H1 (cell line): Measurements from ENCODE around the gene SCRG1.

ENCODE experiments used
- EZH2 ChIP-seq: fragments of 200-600 bp; sonication (generic); IDR thresholded peaks from 2 replicates; pipeline ENCODE4 v1.7.1; 2012; ENCODE audit warnings: low read depth, mild to moderate bottlenecking, moderate library complexity, low read length, inconsistent platforms; ENCODE audit not compliant: severe bottlenecking
- GABPA ChIP-seq: IDR thresholded peaks from 2 replicates; pipeline ENCODE4 v1.6.1; 2011; ENCODE audit warnings: mild to moderate bottlenecking, low read length, moderate library complexity, borderline replicate concordance; ENCODE audit not compliant: insufficient read depth
- TAF1 ChIP-seq: IDR thresholded peaks from 2 replicates; pipeline ENCODE4 v1.6.1; 2011; ENCODE audit warnings: mild to moderate bottlenecking, low read depth, low read length
- TF ChIP-seq, protein P1 (sequence below), 3 experiments: IDR thresholded peaks; 1 replicate in 2 of 3; 2 replicates in 1 of 3; pipeline versions ENCODE4 v1.5.1 to v1.6.1; 2011; ENCODE audit warnings: low read length in 3 of 3, mild to moderate bottlenecking in 3 of 3, inconsistent platforms in 2 of 3, low read depth in 1 of 3, moderate library complexity in 1 of 3; ENCODE audit not compliant: insufficient read depth in 1 of 3; ENCODE audit errors: control extremely low read depth in 1 of 3

DNA sequence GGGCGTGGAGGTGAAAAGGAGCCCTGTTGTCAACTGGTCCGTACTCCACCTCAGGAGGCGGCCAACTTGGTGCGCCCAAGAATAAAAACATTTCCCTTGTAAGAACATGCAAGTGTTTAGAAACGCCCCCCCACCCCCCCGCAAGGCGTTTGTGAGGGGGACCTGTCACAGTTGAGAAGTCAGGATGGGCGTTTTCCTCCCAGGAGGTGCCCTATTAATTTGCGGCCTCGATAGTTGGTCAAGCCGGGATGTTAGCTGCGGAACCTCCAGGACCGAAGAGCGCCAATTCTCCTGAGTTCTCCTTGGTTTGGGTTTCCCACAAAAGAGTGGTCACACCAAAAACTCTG lies 28.8 kb downstream of the SCRG1 start:
- TF ChIP-seq, protein P1, sequence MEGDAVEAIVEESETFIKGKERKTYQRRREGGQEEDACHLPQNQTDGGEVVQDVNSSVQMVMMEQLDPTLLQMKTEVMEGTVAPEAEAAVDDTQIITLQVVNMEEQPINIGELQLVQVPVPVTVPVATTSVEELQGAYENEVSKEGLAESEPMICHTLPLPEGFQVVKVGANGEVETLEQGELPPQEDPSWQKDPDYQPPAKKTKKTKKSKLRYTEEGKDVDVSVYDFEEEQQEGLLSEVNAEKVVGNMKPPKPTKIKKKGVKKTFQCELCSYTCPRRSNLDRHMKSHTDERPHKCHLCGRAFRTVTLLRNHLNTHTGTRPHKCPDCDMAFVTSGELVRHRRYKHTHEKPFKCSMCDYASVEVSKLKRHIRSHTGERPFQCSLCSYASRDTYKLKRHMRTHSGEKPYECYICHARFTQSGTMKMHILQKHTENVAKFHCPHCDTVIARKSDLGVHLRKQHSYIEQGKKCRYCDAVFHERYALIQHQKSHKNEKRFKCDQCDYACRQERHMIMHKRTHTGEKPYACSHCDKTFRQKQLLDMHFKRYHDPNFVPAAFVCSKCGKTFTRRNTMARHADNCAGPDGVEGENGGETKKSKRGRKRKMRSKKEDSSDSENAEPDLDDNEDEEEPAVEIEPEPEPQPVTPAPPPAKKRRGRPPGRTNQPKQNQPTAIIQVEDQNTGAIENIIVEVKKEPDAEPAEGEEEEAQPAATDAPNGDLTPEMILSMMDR (IDR thresholded peaks at IDR 0.05; ENCODE audit: control extremely low read depth in 1 of 3, insufficient read depth in 1 of 3, low read depth in 1 of 3, low read length in 3 of 3): no peak
- TF ChIP-seq GABPA (no peak), EZH2 (no peak), TAF1 (no peak)
